Effector memory CD8-positive, alpha-beta T cell (primary cell): Measurements from ENCODE around the gene LMO2.

Experiments
- ATAC-seq: fragments of 150-1000 bp; cut with Tn5 transposase; replicated peaks from 2 replicates; pipeline ENCODE4 v1.10.0; 2021; ENCODE audit warnings: mild to moderate bottlenecking, moderate library complexity
- DNase-seq, 3 experiments: peaks; one replicate each; pipeline ENCODE4 v3.0.0; 2021
- H3K27ac Mint-ChIP-seq, 2 donors: one replicate each; pipeline ENCODE4 v1.8.0; 2022; ENCODE audit warnings: mild to moderate bottlenecking in 2 of 2, mixed read lengths in 2 of 2, moderate library complexity in 2 of 2
- H3K27me3 Mint-ChIP-seq, 2 donors: one replicate each; pipeline ENCODE4 v1.8.0; 2022; ENCODE audit warnings: mixed read lengths in 2 of 2
- H3K36me3 Mint-ChIP-seq: one replicate; pipeline ENCODE4 v1.8.0; 2022; ENCODE audit warnings: mild to moderate bottlenecking, moderate library complexity, mixed read lengths; ENCODE audit not compliant: insufficient read depth
- H3K4me1 Mint-ChIP-seq, 2 donors: one replicate each; pipeline ENCODE4 v1.8.0; 2022; ENCODE audit warnings: low read depth in 2 of 2, mixed read lengths in 2 of 2
- H3K4me3 Mint-ChIP-seq, 2 donors: one replicate each; pipeline ENCODE4 v1.8.0; 2022; ENCODE audit warnings: mild to moderate bottlenecking in 2 of 2, mixed read lengths in 2 of 2, moderate library complexity in 2 of 2
- H3K9me3 Mint-ChIP-seq, 2 donors: one replicate each; pipeline ENCODE4 v1.8.0; 2022; ENCODE audit warnings: mixed read lengths in 2 of 2

Gene LMO2

DNA sequence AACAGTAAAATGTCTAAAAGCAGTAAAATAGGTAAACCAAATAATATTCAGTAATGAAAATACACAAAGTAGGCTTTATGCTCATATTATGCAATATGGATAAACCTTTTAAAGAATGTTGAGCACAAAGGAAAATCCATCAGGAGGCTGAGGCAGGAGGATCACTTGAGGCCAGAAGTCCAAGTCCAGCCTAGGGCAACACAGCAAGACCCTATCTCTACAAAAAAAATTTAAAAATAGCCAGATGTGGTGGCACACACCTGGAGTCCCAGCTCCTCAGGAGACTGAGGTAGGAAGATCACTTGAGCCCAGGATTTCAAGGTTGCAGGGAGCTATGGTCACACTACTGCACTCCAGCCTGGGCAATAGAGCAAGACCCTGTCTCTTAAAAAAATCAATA is 17.7 kb upstream of the LMO2 start:
- peaks cover 56 to 76% of the 10 kb centered on the region in 2 donors for H3K27me3 Mint-ChIP-seq
- H3K36me3 Mint-ChIP-seq = peaks cover 4% of the 10 kb centered on the region
- H3K27ac Mint-ChIP-seq = no peak overlapping the region
- no peaks in the 10 kb centered on the region for H3K4me1 Mint-ChIP-seq
- H3K9me3 Mint-ChIP-seq = peaks cover 2 to 12% of the 10 kb centered on the region in 2 donors
- ATAC-seq = no peak
- no peak overlapping the region for H3K4me3 Mint-ChIP-seq
- DNase-seq = no peak

DNA sequence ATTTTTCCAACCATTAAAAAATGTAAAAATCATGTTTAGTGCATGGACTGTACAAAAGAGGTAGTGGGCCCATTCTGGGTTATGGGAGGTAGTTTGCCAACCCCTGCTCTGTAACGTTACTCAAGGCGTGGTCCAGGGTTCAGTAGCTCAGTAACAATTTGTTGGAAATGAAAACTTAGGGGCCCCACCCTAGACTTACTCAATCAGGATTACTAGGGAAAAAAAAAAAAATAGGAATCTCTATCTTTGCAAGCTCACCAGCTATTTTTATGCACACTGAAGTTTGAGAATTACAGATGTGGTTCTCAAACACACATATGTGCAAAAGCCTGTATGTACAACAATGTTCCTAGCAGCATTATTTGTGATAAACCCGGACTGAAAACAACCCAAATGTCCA is 17.3 kb upstream of the LMO2 start:
- peaks cover 0 to 8% of the 10 kb centered on the region in 2 donors for H3K9me3 Mint-ChIP-seq
- no peak overlapping the region for H3K27ac Mint-ChIP-seq
- H3K27me3 Mint-ChIP-seq = peaks cover 56 to 76% of the 10 kb centered on the region in 2 donors
- H3K36me3 Mint-ChIP-seq = peaks cover 6% of the 10 kb centered on the region
- H3K4me1 Mint-ChIP-seq = no peaks in the 10 kb centered on the region
- H3K4me3 Mint-ChIP-seq = no peak overlapping the region
- ATAC-seq = no peak
- no peak for DNase-seq

DNA sequence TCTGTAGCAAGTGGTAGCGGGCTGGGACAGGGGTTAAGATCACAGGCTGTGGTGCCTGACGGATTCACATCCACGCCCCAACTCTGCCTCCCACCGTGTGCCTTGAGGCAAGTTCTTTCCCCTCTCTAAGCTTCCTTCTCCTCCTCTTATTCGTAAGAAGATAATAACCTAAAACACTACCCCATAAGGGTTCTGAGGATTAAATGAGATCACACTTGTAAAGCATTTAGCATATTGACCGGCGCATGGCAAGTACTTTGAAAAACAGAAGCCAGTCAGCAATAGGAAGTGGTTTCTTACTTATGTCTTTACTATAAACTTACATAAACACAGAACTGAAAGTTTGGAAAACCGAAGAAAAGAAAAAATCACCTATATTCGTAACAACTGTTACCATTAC is 15.5 kb upstream of the LMO2 start:
- H3K4me3 Mint-ChIP-seq = no peak overlapping the region
- peaks cover 49 to 80% of the 10 kb centered on the region in 2 donors for H3K27me3 Mint-ChIP-seq
- H3K36me3 Mint-ChIP-seq = peaks cover 6% of the 10 kb centered on the region
- no peaks in the 10 kb centered on the region for H3K9me3 Mint-ChIP-seq
- H3K4me1 Mint-ChIP-seq = no peaks in the 10 kb centered on the region
- no peak for ATAC-seq
- no peak for DNase-seq
- H3K27ac Mint-ChIP-seq = no peak overlapping the region

DNA sequence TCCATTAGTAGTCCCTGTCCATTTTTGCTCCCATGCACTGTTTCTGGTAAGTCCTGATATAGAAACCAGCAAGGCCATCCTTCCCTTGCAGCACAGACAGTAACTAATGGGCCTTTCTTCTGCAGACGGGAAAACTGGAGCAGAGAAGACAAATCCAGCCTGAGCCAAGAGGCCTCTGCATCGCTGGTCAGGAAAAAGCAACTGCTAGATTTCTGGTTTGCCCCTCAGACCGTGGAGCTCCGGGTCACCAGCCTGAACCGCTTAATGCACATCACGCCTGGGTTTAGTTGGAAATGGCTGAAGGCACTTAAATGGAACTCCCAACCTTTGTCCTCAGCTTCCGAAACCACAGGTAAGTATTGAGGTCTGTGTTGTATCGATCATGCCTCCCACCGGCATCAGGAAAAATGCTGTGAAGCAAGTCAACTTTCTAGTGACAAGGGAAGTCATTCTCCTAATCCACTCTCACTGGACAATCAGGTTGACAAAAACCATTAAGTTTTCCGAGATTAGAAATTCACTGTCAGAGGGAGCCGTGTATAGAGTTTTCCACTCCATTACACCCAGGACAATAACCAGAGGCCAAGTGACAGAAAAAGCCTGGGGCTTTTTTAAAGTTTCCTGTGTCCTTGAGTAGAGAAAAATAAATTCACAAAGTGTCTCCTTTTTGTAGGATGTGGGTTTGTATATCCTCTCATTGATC is 14.8 kb upstream of the LMO2 start:
- no peak overlapping the region for H3K4me3 Mint-ChIP-seq

DNA sequence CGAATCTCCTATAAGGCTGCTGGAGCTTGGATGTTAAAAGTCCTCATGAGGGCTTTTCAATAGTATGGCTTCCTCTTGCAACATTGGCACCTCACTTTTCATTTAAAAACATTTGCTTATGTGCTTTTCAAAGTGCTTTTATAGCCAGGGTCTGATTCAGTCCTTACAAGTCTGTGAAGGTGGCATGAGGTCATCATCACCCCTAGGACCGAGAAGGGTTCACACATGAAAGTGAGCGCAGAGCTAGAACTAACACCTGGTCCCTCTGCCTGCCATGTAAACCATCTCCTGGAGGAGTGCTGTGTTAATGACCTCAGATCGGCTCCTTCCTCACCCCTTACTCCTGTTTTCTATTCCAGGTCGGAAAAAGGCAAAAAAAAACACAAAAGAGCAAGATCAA is 12.2 kb upstream of the LMO2 start:
- ATAC-seq (no peak), DNase-seq (no peak)
- Mint-ChIP-seq H3K27ac (no peak overlapping the region), H3K36me3 (peaks cover 6% of the 10 kb centered on the region), H3K27me3 (peaks cover 55 to 87% of the 10 kb centered on the region in 2 donors), H3K4me3 (no peak overlapping the region), H3K9me3 (no peaks in the 10 kb centered on the region), H3K4me1 (no peaks in the 10 kb centered on the region)

More for the DNA sequence above, 14.8 kb upstream of the LMO2 start:
- Mint-ChIP-seq H3K36me3 (peaks cover 6% of the 10 kb centered on the region), H3K27me3 (peaks cover 55 to 80% of the 10 kb centered on the region in 2 donors), H3K4me1 (no peaks in the 10 kb centered on the region), H3K9me3 (no peaks in the 10 kb centered on the region), H3K27ac (no peak overlapping the region)
- ATAC-seq (no peak), DNase-seq (no peak)

GRCh38 chr11:33900159-33900840 is 8.4 kb upstream of the LMO2 start:
- DNase-seq (no peak), ATAC-seq (no peak)
- Mint-ChIP-seq H3K4me3 (no peak overlapping the region), H3K27me3 (peaks cover 37 to 85% of the 10 kb centered on the region in 2 donors), H3K27ac (no peak overlapping the region), H3K36me3 (peaks cover 2% of the 10 kb centered on the region), H3K4me1 (peaks cover 3 to 4% of the 10 kb centered on the region in 2 donors), H3K9me3 (no peaks in the 10 kb centered on the region)

DNA sequence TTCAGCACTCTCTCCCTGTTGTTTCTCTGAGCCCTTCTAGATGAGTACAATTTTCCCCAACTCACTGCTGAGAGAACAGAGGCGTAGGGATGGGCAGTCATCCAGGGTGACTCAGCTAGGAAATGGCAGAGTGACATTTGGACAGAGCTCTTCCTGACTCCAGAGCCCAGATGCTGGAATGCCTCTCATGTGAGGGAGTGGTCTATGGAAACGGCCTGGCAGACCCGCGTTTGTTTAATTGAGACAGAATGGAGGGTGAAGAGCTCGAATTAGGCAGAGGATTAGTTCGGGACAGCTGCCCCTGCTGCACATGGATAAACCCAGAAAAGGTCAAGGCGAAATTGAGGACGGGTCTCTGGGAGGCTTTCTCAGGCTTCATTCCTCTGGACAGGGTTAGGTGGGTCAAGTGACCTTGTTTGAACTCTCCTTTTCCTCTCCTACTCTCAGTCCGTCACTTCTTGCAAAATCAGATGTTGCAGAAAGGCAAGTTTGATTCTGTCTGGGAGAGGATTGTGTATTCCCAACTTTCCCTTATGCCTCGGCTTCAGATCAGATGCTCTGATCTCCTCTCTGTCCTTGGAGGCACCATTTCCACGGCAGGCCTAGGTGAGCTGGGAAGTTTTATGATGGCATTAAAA is 7.6 kb upstream of the LMO2 start:
- Mint-ChIP-seq H3K27ac (no peak overlapping the region), H3K9me3 (no peaks in the 10 kb centered on the region), H3K4me3 (no peak overlapping the region), H3K36me3 (peaks cover 2% of the 10 kb centered on the region), H3K4me1 (peaks cover 5 to 9% of the 10 kb centered on the region in 2 donors), H3K27me3 (peaks cover 37 to 77% of the 10 kb centered on the region in 2 donors)
- DNase-seq (no peak), ATAC-seq (no peak)

GRCh38 chr11:33898957-33899356 is 7.1 kb upstream of the LMO2 start:
- H3K36me3 Mint-ChIP-seq = peaks cover 2% of the 10 kb centered on the region
- no peak overlapping the region for H3K27ac Mint-ChIP-seq
- ATAC-seq = no peak
- no peak for DNase-seq
- H3K9me3 Mint-ChIP-seq = no peaks in the 10 kb centered on the region
- no peak overlapping the region for H3K4me3 Mint-ChIP-seq
- peaks cover 10 to 15% of the 10 kb centered on the region in 2 donors for H3K4me1 Mint-ChIP-seq
- H3K27me3 Mint-ChIP-seq = peaks cover 31 to 72% of the 10 kb centered on the region in 2 donors

- peaks cover 21 to 26% of the 10 kb centered on the region in 2 donors for H3K4me1 Mint-ChIP-seq
- H3K27ac Mint-ChIP-seq = no peak overlapping the region
- peaks cover 7% of the 10 kb centered on the region for H3K36me3 Mint-ChIP-seq
- DNase-seq (no peak), ATAC-seq (no peak)
- peaks cover 37 to 67% of the 10 kb centered on the region in 2 donors for H3K27me3 Mint-ChIP-seq
- H3K4me3 Mint-ChIP-seq = no peak overlapping the region
- no peaks in the 10 kb centered on the region for H3K9me3 Mint-ChIP-seq
Observed at GRCh38 chr11:33897761-33898375, 6.0 kb upstream of the LMO2 start.

GRCh38 chr11:33896911-33897310 is 5.0 kb upstream of the LMO2 start:
- Mint-ChIP-seq H3K36me3 (peaks cover 7% of the 10 kb centered on the region), H3K27ac (no peak overlapping the region), H3K27me3 (peaks cover 37 to 67% of the 10 kb centered on the region in 2 donors), H3K4me3 (no peak overlapping the region), H3K9me3 (no peaks in the 10 kb centered on the region), H3K4me1 (peaks cover 25 to 27% of the 10 kb centered on the region in 2 donors)
- ATAC-seq (no peak), DNase-seq (no peak)

- H3K4me1 Mint-ChIP-seq = peaks cover 27% of the 10 kb centered on the region in 2 donors
- H3K9me3 Mint-ChIP-seq = no peaks in the 10 kb centered on the region
- H3K4me3 Mint-ChIP-seq = no peak overlapping the region
- peaks cover 41 to 65% of the 10 kb centered on the region in 2 donors for H3K27me3 Mint-ChIP-seq
- ATAC-seq (no peak), DNase-seq (no peak)
- no peak overlapping the region for H3K27ac Mint-ChIP-seq
- H3K36me3 Mint-ChIP-seq = peaks cover 7% of the 10 kb centered on the region
Observed at GRCh38 chr11:33895752-33896137, 3.9 kb upstream of the LMO2 start.

DNA sequence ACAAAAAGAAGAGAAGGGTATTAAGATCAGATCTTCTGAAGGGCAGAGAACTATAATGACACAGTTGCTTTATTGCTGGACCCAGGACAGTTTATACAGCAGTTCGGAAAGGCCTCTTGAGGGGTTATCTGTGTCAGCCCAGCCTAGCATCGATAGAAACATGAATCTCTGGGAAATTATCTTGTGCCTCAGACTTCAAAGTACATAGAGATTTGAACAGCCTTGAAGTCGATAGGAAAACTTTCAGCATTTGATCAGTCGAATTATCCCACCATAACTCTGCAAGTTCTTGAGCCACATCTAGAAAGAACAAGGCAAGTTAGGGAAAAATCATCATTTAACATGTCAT is 2.5 kb upstream of the LMO2 start:
- ATAC-seq = no peak
- Mint-ChIP-seq H3K4me3 (peak overlapping the region; percentile 62 to 76), H3K9me3 (no peaks in the 10 kb centered on the region), H3K4me1 (peaks cover 27% of the 10 kb centered on the region in 2 donors), H3K27ac (peak overlapping the region; percentile 24 to 82), H3K27me3 (peaks cover 38 to 54% of the 10 kb centered on the region in 2 donors), H3K36me3 (peaks cover 7% of the 10 kb centered on the region)
- DNase-seq = no peak

DNA sequence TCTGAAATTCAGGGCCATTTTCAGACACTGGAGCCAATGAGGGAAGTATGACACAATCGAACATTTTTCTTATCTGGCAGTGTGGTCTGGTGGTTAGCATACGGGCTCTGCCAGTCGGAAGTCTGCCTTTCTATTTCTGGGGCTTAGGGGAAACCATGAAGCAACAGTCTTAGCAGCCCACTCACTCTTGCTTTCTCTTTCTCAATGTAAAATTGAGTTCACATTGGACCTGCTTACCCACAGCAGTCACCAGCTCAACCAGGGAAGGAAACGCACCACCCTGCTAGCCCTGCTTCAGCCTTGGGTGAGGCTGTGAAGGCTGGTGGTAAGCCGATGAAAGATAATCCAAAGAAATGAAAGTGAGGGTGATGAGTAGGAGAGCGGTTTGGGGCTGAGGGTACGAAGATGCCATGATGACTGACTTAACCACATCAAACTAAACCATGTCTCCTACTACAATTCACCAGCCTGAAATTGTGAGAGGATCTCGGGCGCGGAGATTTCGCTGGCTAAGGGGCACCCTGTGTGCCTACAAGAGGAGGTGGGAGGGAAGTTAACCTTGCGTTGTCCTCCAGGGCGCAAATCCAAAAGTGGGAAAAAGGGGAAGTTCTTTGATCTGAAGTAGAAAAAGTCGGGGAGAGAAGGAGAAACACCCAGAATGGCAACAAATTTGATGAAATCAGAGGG is 2.0 kb upstream of the LMO2 start:
- H3K27me3 Mint-ChIP-seq = peaks cover 39 to 54% of the 10 kb centered on the region in 2 donors
- peak; percentile 31 to 57 (median 37) for DNase-seq
- H3K4me3 Mint-ChIP-seq = peak overlapping the region; percentile 62 to 76
- no peaks in the 10 kb centered on the region for H3K9me3 Mint-ChIP-seq
- peaks cover 27% of the 10 kb centered on the region in 2 donors for H3K4me1 Mint-ChIP-seq
- peak; percentile 86 for ATAC-seq
- peak overlapping the region; percentile 24 to 82 for H3K27ac Mint-ChIP-seq
- H3K36me3 Mint-ChIP-seq = peaks cover 7% of the 10 kb centered on the region
